CD4-positive, alpha-beta T cell treated with Interleukin-4 for 4 hours (primary cell): Measurements from ENCODE around the gene TTYH3.
"Not testable (repeated sequence)": the region's sequence is repeated elsewhere in the genome, so short reads cannot be mapped to it uniquely, and the experiment has no call there.

Source experiments
- DNase-seq: peaks from one replicate; pipeline ENCODE4 v3.0.0-alpha.2; 2020

The TTYH3 gene, protein sequence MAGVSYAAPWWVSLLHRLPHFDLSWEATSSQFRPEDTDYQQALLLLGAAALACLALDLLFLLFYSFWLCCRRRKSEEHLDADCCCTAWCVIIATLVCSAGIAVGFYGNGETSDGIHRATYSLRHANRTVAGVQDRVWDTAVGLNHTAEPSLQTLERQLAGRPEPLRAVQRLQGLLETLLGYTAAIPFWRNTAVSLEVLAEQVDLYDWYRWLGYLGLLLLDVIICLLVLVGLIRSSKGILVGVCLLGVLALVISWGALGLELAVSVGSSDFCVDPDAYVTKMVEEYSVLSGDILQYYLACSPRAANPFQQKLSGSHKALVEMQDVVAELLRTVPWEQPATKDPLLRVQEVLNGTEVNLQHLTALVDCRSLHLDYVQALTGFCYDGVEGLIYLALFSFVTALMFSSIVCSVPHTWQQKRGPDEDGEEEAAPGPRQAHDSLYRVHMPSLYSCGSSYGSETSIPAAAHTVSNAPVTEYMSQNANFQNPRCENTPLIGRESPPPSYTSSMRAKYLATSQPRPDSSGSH

DNA sequence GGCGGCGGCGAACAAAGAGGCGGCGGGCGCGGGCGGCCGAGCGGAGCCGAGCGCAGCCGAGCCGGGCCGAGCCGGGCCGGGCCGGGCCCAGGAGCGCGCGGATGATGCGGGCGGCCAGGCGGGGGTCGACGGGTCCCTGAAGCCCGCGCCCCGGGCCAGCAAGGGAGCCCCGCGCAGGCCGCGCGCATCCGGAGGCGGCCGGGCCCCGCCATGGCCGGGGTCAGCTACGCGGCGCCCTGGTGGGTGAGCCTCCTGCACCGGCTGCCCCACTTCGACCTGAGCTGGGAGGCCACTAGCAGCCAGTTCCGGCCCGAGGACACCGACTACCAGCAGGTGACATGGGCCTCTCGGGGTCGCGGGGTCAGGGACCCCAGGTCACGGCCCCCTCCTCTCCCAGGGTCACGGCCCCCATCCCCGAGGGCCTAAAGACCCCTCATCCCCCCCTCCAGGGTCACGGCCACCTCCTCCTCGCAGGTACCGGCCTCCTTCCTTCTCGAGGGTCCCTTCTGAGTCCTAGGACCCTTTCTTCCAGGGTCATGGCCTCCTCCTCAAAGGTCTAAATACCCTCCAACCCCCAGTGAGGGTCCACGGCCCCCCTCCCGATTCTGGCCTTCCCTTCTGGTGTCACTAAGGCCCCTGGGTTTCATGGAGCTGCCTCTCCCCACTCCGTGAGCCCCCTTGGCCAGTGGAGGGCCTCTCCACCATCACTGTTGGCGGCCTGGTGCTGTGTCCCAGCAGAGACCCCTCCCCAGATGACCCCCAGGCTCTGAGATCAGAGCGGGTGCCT is at the start of gene TTYH3:
TSS of gene TTYH3 (plus strand) at position 41 of the 787 bp plus-strand sequence. CDS start at position 211, 170 bp downstream.
- DNase-seq, result no peak

DNA sequence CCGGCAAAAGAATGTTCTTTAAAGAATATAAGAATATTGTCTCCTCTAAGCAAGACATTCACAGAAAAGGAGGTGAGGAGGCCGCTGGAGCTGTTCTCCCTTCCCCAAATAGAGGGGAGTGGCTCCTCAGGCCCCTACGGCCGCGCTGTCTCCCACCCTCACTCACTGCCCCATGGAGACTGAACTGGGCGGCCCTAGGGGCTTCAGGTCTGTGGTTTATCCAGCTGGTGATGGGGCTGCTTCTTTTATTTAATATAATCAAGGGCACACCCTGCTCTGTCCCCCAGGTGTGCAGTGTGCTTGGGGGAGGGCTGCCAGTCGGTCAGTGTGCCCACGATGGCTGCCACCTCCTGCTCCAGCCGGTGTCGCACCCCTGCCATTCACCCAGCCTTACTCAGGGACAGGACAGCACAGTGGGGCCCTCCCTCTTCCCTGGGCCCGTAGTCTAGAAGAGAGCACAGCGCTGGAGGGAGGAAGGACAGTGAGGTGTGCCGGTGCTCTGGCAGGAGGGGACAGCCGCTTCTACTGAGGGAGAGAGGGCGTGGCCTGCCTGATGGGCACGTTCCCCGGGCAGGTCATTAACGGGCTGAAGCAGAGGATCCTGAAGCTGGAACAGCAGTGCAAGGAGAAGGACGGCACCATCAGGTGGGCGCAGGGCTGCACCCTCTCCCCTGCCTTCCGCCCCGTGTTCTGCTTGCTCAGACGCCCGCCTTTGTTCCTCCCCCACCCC is 49.6 kb upstream of the TTYH3 start:
- no peak for DNase-seq

DNA sequence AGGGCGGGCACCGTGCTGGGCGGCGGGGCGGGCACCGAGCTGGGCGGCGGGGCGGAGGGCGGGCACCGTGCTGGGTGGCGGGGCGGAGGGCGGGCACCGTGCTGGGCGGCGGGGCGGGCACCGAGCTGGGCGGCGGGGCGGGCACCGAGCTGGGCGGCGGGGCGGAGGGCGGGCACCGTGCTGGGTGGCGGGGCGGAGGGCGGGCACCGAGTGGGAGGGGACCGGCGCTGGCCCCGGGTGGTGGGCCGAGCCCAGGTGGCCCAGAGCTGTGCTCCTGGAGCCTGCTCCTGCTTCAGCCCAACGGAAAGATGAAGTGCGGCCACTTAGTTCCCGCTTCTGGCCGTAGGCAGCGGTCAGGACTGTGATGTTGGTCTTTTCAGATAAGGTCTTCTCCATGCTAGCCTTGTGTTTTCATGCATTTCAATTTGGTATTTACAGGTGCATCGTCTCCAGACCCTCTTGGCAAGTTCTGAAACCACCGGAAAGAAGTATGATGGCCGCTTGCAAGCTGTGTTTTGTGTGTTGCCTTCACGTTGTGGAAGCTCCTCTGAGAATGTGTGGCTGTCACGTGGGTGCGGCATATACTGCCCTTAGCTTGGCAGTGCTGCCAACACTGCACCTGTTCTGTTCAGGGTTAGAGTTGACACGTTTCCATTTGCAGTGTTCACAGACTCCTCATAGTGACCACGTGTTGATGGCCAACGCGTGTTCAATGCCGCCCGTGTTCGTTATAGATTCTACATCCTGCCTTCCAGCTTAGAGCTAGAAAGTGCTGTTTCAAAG is 47.8 kb upstream of the TTYH3 start:
- no peak for DNase-seq

DNA sequence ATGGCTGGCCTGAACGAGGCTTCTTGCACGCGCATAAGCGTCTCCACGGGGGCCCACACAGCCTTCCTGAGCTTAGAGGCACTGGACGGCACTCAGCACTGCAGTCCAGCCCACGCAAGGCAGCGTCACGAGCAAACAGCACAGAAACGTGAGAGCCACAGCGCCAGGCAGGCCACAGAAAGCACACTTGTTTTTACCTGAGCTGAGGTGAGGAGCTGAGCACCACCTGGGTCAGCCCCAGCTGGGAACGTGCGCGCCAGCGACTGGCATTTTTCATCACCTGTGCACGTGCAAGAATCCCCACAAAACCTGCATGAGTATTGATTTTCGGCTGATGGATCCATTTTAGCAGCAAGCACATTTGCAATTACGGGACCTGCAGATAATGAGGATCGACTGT is 46.3 kb upstream of the TTYH3 start:
- DNase-seq, result no peak

DNA sequence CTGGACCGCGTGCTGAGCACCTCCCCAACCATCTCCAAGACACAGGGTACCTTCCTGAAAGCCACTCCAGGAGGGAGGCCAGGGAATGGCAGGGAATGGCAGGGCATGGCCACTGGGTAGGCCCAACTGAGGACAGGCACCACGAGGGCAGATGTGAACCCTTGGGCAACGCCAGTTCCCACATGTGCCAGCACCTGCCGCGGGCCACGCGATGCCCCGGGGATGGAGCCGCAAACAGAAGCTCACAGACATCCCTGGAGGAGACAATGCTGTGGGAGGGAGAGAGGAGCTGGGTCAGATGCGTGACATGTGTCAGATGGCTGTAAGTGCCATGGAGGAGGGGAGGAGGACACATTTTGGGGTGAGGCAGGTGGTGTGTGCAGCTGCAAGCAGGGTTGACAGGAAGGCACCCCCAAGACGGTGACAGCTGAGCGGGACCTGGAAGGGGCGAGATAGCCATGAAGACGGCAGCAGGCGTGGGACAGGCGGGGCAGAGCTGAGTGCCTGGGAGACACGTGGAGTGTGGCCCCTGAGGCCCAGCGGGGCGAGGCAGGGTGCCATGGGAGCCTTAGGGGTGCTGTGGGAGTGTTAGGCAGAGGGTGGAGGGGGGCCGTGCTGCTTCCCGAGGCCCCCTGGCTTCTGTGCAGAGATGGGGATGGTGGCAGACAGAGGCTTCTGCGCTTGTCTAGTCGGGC is 45.3 kb upstream of the TTYH3 start:
- no peak for DNase-seq

DNA sequence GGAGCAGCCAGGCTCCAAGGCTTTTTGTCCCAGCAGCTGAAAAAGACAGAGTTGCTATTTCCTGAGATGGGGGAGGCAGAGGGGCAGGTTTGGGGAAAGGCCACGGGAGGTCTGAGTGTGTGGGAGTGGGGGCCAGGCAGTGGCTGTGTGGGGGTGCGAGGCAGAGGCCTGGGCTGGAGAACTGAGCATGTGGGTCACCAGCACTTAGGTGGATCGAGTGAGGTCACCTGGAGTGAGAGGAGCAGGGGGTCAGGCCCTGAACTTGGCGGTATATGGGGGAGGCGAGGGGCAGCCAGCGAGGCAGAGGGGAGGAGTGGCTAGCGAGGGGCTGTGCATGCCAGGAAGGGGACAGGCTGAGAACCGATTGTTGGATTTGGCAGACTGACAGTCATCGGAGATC is 44.7 kb upstream of the TTYH3 start:
- no peak for DNase-seq

DNA sequence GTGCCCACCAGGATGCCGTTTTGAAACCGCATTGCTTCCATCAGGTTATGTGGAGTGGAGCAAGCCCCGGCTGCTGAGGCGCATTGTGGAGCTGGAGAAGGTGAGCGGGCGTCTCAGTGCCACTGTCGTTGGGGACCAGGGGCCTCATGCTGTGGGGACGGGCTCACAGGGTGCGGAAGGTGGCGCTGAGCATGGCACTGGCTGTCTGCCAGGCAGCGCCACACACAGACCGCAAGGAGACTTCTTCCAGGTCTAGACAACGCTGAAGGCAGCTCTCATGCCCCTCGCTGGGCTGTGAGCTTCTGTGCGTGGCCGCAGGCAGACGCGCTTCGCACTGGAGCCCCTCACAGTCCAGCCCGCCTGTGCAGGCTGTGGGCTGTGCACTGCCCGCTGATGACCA is 44.0 kb upstream of the TTYH3 start:
- no peak for DNase-seq

DNA sequence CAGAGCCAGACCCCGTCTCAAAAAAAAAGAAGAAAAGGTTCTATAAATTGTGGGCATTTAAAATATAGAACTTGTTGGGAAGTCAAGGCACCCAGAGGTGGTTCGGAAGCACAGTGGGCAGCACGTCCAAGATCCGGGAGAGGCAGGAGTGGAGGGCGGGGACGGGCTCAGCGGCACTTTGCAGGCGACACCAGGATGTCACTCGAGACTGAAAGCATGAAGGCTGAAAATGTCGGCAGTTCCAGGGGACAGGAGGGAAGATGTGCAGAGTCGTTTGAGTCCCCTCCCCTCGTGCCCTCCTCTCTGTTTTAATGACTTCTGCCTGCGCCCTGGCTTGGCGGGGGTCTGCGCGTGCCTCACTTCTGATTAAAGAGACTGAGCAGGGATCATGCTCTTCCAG is 42.4 kb upstream of the TTYH3 start:
- no peak for DNase-seq

DNA sequence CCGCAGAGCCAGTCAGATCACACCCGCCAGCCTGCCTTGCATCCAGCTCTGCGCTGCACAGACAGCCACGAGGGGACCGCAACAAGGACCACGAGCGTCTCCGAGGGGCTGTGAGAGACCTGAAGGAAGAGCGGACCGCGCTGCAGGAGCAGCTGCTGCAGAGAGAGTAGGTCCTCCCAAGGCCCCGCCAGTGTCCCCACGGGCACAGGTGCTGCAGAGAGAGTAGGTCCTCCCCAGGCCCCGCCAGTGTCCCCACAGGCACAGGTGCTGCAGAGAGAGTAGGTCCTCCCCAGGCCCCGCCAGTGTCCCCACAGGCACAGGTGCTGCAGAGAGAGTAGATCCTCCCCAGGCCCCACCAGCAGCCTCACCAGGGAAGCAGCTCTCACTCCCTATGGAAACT is 41.8 kb upstream of the TTYH3 start:
- not testable (repeated sequence) for DNase-seq

DNA sequence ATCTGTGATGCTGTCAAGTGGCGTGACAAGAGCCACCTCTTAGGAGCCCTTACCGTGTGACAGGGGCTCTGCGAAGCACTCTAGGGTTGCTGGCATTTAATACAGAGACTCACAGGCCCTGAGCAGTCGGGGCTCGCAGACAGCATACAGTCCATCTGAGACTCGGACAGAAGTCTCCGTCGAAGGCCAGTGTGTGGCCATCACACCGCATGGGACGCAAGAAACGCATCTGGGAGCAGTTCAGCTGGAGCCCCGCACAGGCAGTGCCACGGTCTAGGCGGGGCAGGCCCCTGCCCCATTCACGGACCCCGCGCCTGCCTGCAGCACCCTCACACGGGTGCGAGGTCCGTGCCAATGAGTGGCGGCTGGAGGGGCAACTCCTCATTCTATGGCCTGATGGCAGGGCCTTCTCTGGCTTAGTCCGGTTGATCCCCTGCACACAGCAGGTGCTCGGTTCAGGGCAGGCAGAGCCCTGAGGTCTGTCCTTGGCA is 39.4 kb upstream of the TTYH3 start:
- DNase-seq, result no peak

DNA sequence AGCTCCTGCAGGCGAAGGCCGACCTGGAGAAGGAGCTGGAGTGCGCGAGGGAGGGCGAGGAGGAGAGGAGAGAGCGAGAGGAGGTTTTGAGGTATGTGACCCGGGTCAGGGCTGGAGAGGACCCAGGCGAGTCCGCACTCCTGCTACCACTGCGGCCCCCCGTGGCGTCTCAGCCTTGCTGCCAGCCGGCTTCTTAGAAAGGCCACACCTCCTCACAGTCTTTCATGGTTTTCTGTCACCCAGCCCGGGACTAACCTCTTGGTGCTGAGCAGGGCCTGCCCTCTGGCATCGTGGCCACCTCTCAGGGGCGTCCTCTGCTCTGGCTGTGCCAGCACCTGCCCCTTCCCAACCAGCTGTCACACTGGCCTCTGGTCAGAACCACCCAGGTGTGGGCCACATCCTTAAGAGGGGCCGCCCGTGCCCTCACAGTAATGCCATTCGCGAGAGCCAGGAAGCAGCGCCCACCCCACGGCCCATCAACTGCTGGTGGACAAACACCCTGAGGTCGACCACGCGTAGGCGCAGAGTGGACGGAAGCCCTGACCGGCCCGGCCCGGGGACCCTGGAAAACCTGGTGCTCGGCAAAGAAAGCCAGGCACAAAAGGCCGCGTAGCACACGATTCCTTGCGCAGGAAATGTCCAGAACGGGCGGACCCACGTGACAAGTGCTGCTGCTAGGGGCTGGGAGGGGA is 38.6 kb upstream of the TTYH3 start:
- DNase-seq, result no peak

DNA sequence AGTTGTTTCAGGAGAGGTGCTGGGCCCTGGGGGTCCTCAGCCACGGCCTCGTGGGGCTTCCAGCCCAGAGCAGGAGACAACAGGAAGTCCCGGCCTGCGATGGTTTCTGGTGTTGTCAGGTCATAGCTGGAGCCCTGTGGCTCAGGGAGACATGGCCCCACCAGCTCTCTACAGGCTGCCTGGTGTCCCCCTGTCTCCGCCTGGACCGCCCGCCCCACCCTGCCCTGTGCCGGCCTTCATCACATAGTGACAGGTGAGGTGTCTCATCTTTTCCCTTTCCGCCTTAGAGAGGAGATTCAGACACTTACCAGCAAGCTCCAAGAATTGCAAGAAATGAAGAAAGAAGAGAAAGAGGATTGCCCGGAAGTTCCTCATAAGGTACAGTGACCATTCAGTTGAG is 37.2 kb upstream of the TTYH3 start:
- no peak for DNase-seq

DNA sequence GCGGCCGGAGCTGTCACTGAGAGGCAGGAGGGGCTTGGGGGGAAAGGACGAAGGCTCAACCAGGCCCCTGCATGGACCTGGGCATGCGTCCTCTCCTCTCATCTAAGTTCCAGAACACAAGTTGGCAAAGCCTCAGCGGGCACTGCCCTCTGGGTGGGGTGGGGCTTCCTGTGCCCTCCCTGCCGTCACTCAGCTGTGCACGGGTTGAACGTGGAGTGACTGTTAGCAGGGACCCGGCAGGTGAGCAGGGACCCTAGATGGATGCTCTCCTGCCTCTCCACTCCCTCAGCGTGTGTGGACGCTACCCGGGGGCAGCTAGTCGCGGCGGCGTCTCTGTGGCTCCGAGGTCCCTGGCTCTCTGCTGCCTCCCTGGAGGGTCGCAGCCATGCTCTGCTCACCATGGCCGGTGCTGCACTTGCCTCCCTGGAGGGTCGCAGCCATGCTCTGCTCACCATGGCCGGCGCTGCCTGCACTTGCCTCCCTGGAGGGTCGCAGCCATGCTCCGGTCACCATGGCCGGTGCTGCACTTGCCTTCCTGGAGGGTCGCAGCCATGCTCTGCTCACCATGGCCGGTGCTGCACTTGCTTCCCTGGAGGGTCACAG is 36.4 kb upstream of the TTYH3 start:
- no peak for DNase-seq

DNA sequence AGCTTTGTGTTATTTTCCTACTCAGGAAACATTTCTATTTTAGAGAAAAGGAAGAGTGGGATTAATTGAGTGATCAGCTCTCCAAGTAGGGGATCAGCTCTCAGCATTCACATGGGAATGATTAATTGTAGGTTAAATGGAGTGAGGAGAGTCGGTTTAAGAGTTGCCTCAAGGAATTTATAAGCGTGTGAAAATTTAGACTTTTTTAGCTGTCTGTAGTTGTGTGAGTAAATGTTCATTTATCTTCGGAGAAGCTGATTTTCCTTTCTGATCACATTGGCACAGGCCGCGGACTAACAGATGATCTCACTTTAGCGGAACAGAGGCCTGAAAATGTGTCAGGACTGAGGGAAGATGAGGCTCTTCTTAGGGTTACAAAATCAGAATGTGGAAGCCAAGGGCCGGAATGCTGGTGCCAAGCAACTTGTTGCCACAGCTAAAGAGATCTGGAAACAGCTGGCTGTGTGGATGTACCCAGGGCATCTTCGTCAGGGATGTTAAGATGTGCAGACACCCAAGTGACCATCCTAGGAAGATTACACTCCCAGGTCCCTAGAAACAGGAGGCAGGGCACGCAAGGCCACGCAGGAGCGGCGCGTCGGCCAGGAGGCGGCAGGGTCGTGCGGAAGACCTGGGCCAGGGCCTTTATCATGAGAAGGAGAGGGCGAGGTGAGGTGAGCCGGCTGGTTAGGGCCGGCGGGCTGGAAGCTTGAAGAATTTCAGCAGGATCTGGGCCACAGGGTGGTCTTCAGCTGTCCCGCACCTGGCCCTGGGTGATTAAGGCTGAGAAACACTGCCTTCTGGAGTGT is 35.1 kb upstream of the TTYH3 start:
- DNase-seq, result no peak

DNA sequence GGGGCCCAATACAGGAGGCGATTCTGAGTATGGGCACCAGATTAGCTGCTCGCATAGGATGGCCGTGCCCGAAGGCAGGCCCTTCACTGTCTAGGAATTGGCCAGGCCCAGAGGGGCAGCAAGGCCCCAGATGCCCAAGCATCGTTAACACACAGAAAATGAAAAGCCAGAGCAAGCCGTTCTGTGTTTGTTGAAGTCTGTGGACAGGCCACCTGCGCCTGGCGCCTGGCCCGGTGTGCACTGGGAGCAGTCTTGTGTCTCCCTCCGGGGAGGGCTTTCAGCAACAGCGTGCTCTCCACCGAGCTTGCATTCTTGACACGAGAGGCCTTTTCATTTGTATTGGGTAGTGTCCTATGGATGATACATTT is 34.5 kb upstream of the TTYH3 start:
- no peak for DNase-seq

DNA sequence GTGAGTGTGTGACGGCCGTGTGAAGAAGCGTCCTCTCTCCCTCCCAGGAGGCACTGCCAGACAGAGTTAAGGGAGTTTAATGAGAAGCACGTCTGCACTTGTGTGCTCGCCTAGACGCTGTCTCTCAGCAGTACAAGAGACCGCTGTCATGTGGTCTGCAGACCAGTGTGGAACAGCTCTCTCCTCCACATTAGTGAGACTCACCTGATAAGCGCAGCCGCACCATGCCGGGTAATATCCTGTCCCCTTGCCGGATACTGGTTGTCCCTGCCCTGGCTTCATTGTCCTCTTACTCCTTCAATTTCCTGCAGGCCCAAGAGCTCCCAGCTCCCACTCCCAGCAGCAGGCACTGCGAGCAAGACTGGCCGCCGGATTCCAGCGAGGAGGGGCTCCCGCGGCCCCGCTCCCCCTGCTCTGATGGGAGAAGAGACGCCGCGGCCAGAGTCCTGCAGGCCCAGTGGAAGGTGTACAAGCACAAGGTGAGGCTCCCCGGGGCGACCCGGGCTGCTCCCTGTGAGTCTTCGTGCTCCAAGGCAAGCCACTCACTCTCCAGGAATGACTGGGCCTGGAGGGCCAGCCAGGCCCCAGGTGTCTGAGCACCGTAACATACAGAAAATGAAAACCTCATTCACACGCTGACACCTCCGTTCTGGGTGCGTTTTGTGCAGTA is 33.5 kb upstream of the TTYH3 start:
- no peak for DNase-seq

DNA sequence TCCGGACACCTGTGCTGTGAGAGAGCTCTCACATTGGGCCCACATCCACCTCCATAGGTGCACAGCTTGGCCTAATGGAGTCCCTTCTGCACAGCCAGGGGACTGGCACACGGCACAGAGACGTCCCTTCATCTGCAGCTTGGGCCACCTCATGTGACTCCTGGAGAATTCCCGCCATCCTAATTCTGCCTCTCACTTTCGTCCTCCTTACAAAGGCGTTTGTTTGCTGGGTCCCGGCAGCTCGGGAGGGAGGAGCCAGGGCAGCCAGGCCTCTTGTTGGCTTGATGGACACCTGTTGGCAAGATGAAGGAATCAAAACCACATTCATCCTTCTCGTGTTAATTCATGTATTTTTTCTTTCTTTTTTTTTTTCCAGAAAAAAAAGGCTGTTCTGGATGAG is 30.7 kb upstream of the TTYH3 start:
- DNase-seq, result no peak

DNA sequence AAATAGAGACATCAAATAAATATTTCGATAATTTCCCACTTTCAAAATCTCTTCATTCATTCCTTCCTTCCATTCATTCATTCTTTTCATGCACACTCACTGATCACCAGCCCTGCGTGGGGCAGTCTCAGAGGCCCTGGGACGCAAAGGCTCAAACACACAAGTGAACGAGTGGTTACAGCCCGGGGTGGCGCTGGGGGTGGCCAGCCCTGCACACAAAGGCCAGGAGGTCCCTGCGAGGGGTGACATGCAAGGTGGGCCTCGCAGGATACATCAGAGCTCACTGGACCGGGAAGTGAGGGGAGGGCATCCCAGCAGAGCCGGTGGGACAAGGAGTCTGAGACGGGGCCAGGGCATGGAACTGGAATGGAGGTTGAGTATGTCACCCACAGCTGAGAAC is 29.9 kb upstream of the TTYH3 start:
- DNase-seq, result no peak

DNA sequence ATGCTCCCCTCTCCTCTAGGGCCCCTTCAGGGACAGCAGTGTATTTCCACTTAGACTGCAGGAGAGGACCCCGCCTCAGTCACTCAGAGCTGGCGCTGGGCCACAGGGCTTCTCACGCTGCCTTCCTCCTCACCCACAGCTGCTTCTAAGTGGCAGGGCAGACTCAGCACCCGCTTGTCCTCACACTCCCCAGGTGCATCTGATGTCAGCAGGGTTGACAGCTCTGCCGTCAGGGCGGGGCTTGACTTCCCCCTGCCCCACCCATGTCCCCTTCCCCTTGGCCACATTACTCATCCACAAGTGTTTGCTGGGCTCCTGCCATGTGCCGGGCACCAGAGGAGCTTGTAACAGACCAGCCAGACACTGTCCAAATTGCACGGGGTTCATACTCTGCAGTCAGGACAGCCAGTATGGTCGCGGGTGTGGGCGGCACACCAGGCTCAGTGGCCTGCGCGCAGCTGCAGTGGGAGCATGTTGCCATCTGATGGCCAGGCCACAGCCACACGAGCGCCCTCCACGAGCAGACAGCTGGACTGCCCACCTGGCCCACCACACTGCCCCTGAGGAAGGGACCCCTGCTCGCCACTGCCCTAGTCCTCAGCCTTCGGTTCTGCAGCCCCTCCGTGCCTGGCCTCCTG is 29.3 kb upstream of the TTYH3 start:
- DNase-seq, result no peak
